ENCODE results near the gene HTR2C.

Gene HTR2C

GRCh38 chrX:114583646-114584374 is at the start of gene HTR2C:
Gene HTR2C, plus strand, starts transcription at chrX:114584086. Its CDS starts 142,851 bp downstream, at chrX:114726937.
- Histone ChIP-seq H3K9ac (ENCODE audit: low read length) (peak within 1 kb of the TSS; percentile 21), H3K9me3 (ENCODE audit: control insufficient read depth, low read depth, low read length) (no peaks in the 10 kb centered on the region), H3K27ac (ENCODE audit: low read length) (no peak within 1 kb of the TSS), H3K4me1 (ENCODE audit: control insufficient read depth, low read depth, low read length) (peaks cover 51% of the 10 kb centered on the region), H3K4me3 (ENCODE audit: low read length) (peak within 1 kb of the TSS; percentile 81), H3K27me3 (ENCODE audit: control insufficient read depth, insufficient read depth, low read length) (peaks cover 99% of the 10 kb centered on the region), H3K36me3 (ENCODE audit: control insufficient read depth, low read depth, low read length) (peaks cover 6% of the 10 kb centered on the region)

GRCh38 chrX:114580336-114580735 is 3.5 kb upstream of the HTR2C start:
- no peak overlapping the region for H3K27ac ChIP-seq (ENCODE audit: low read length)
- H3K4me1 ChIP-seq (ENCODE audit: control insufficient read depth, low read depth, low read length): peaks cover 39% of the 10 kb centered on the region
- peaks cover 69% of the 10 kb centered on the region for H3K27me3 ChIP-seq (ENCODE audit: control insufficient read depth, insufficient read depth, low read length)
- H3K36me3 ChIP-seq (ENCODE audit: control insufficient read depth, low read depth, low read length): no peaks in the 10 kb centered on the region
- H3K9ac ChIP-seq (ENCODE audit: low read length): no peak overlapping the region
- H3K4me3 ChIP-seq (ENCODE audit: low read length): no peak overlapping the region
- H3K9me3 ChIP-seq (ENCODE audit: control insufficient read depth, low read depth, low read length): no peaks in the 10 kb centered on the region

- Histone ChIP-seq H3K9me3 (ENCODE audit: control insufficient read depth, low read depth, low read length) (no peaks in the 10 kb centered on the region), H3K27ac (ENCODE audit: low read length) (no peak overlapping the region), H3K4me3 (ENCODE audit: low read length) (peak overlapping the region; percentile 81), H3K36me3 (ENCODE audit: control insufficient read depth, low read depth, low read length) (no peaks in the 10 kb centered on the region), H3K27me3 (ENCODE audit: control insufficient read depth, insufficient read depth, low read length) (peaks cover 83% of the 10 kb centered on the region), H3K4me1 (ENCODE audit: control insufficient read depth, low read depth, low read length) (peaks cover 51% of the 10 kb centered on the region), H3K9ac (ENCODE audit: low read length) (no peak overlapping the region)
Measured at GRCh38 chrX:114581528-114582263, 2.2 kb upstream of the HTR2C start.

GRCh38 chrX:114582264-114582632 is 1.6 kb upstream of the HTR2C start:
- peak overlapping the region; percentile 81 for H3K4me3 ChIP-seq (ENCODE audit: low read length)
- H3K9ac ChIP-seq (ENCODE audit: low read length): no peak overlapping the region
- H3K36me3 ChIP-seq (ENCODE audit: control insufficient read depth, low read depth, low read length): no peaks in the 10 kb centered on the region
- no peaks in the 10 kb centered on the region for H3K9me3 ChIP-seq (ENCODE audit: control insufficient read depth, low read depth, low read length)
- no peak overlapping the region for H3K27ac ChIP-seq (ENCODE audit: low read length)
- H3K27me3 ChIP-seq (ENCODE audit: control insufficient read depth, insufficient read depth, low read length): peaks cover 88% of the 10 kb centered on the region
- peaks cover 51% of the 10 kb centered on the region for H3K4me1 ChIP-seq (ENCODE audit: control insufficient read depth, low read depth, low read length)

DNA sequence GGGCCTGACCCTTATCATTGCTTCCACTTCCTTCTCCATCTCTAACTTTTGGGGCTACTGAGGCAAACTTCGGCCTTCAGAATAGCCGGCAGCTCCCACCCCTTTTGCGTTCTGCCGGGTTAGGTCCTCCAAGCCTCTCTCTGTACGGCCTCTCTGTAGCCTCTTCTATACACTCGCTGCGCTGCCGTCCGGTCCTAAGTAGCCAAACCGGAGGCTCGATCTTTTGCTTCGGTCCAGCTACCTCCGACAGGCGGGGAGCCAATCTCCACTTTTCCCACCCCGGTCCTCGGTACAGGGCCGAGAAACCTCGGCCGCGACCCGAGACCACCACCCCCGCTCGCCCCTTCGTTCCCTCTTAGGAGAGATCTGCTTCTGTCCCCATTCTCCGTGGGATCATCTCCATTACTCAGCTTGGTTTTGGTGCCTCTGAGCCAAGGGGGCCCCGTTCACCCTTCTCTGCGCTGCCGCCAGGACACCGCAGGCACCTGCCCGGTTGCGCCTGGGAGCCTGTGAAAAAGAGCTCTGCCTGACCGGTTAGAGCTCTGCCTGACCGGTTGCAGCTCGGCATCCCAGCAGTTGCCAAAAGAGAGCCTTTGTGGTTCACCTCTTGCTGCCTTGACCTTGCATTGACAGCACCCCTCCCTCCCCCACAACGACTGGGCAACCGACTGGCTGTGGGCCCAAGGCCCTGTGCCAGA is 1.0 kb upstream of the HTR2C start:
- H3K36me3 ChIP-seq (ENCODE audit: control insufficient read depth, low read depth, low read length): no peaks in the 10 kb centered on the region
- no peak overlapping the region for H3K27ac ChIP-seq (ENCODE audit: low read length)
- H3K4me3 ChIP-seq (ENCODE audit: low read length): peak overlapping the region; percentile 81
- no peak overlapping the region for H3K9ac ChIP-seq (ENCODE audit: low read length)
- peaks cover 94% of the 10 kb centered on the region for H3K27me3 ChIP-seq (ENCODE audit: control insufficient read depth, insufficient read depth, low read length)
- H3K9me3 ChIP-seq (ENCODE audit: control insufficient read depth, low read depth, low read length): no peaks in the 10 kb centered on the region
- peaks cover 51% of the 10 kb centered on the region for H3K4me1 ChIP-seq (ENCODE audit: control insufficient read depth, low read depth, low read length)

- Histone ChIP-seq H3K27ac (ENCODE audit: low read length) (no peak overlapping the region), H3K4me3 (ENCODE audit: low read length) (peak overlapping the region; percentile 81), H3K36me3 (ENCODE audit: control insufficient read depth, low read depth, low read length) (peaks cover 11% of the 10 kb centered on the region), H3K9me3 (ENCODE audit: control insufficient read depth, low read depth, low read length) (no peaks in the 10 kb centered on the region), H3K27me3 (ENCODE audit: control insufficient read depth, insufficient read depth, low read length) (peaks cover 98% of the 10 kb centered on the region), H3K4me1 (ENCODE audit: control insufficient read depth, low read depth, low read length) (peaks cover 51% of the 10 kb centered on the region), H3K9ac (ENCODE audit: low read length) (peak overlapping the region; percentile 21)
Measured at GRCh38 chrX:114584375-114584943, 573 bp downstream of the HTR2C start.

DNA sequence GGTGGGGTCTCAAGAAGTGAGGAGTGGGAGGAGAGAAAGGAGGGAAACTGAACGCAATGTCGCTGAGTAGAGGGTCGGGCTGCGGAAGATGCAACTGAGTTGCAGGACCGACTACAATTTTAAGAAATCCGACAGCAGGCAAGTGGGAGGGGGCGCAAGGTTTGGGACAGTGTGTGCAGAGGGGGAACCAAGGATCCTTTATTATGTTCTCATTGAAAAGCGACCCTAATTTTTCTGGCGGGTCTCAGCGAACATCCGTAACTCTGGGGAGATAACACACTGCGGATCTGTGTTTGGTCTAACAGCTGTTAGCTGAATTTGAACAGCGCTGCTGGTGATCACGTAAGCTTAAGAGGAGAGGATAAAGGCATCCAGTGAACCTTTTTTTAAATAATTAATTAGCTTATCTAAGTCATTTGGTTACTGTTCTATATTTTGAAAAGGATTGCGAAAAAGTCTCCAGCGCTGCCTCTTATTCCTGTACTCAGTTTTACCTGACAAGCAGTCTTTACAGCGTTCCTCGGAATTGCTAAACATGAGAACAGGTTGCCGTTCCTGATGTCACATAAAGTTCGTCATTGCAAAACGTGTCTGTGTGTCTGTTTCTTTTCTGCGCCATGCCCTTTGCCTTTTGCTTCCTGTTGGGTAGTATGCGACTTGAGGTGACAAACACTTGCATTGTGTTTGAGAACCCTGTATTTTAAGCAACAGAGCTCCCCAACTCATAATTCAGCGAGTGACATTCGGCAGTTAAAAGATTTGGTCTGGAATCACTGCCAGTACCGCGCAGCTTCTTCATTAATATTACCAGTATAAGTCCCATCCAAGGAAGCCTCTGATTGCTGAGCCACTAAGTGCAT is 1.3 kb downstream of the HTR2C start:
- peaks cover 45% of the 10 kb centered on the region for H3K4me1 ChIP-seq (ENCODE audit: control insufficient read depth, low read depth, low read length)
- H3K4me3 ChIP-seq (ENCODE audit: low read length): peak overlapping the region; percentile 81
- H3K27ac ChIP-seq (ENCODE audit: low read length): no peak overlapping the region
- H3K36me3 ChIP-seq (ENCODE audit: control insufficient read depth, low read depth, low read length): peaks cover 13% of the 10 kb centered on the region
- no peaks in the 10 kb centered on the region for H3K9me3 ChIP-seq (ENCODE audit: control insufficient read depth, low read depth, low read length)
- H3K9ac ChIP-seq (ENCODE audit: low read length): peak overlapping the region; percentile 21
- H3K27me3 ChIP-seq (ENCODE audit: control insufficient read depth, insufficient read depth, low read length): peaks cover 90% of the 10 kb centered on the region

- no peaks in the 10 kb centered on the region for H3K9me3 ChIP-seq (ENCODE audit: control insufficient read depth, low read depth, low read length)
- H3K4me3 ChIP-seq (ENCODE audit: low read length): no peak overlapping the region
- H3K4me1 ChIP-seq (ENCODE audit: control insufficient read depth, low read depth, low read length): peaks cover 10% of the 10 kb centered on the region
- peaks cover 35% of the 10 kb centered on the region for H3K27me3 ChIP-seq (ENCODE audit: control insufficient read depth, insufficient read depth, low read length)
- H3K36me3 ChIP-seq (ENCODE audit: control insufficient read depth, low read depth, low read length): peaks cover 51% of the 10 kb centered on the region
- H3K27ac ChIP-seq (ENCODE audit: low read length): no peak overlapping the region
- H3K9ac ChIP-seq (ENCODE audit: low read length): no peak overlapping the region
Measured at GRCh38 chrX:114591121-114591520, 7.2 kb downstream of the HTR2C start.

- Histone ChIP-seq H3K27me3 (ENCODE audit: control insufficient read depth, insufficient read depth, low read length) (no peaks in the 10 kb centered on the region), H3K9me3 (ENCODE audit: control insufficient read depth, low read depth, low read length) (no peaks in the 10 kb centered on the region), H3K36me3 (ENCODE audit: control insufficient read depth, low read depth, low read length) (peaks cover 52% of the 10 kb centered on the region), H3K9ac (ENCODE audit: low read length) (peak overlapping the region; percentile 20), H3K4me3 (ENCODE audit: low read length) (peak overlapping the region; percentile 52), H3K4me1 (ENCODE audit: control insufficient read depth, low read depth, low read length) (peaks cover 38% of the 10 kb centered on the region), H3K27ac (ENCODE audit: low read length) (no peak overlapping the region)
Measured at GRCh38 chrX:114599305-114599704, 15.4 kb downstream of the HTR2C start.

GRCh38 chrX:114599911-114600310 is 16.0 kb downstream of the HTR2C start:
- Histone ChIP-seq H3K4me1 (ENCODE audit: control insufficient read depth, low read depth, low read length) (peaks cover 38% of the 10 kb centered on the region), H3K27me3 (ENCODE audit: control insufficient read depth, insufficient read depth, low read length) (no peaks in the 10 kb centered on the region), H3K4me3 (ENCODE audit: low read length) (peak overlapping the region; percentile 52), H3K9me3 (ENCODE audit: control insufficient read depth, low read depth, low read length) (no peaks in the 10 kb centered on the region), H3K9ac (ENCODE audit: low read length) (peak overlapping the region; percentile 6), H3K27ac (ENCODE audit: low read length) (no peak overlapping the region), H3K36me3 (ENCODE audit: control insufficient read depth, low read depth, low read length) (peaks cover 52% of the 10 kb centered on the region)
